Hepatocyte (in vitro differentiated cells): Measurements from ENCODE around the gene SLC25A34. TPM values are rescaled to one million over a fixed set of nuclear protein-coding genes. Genes with fewer than 3 reads are reported as not detected.

Experiments
- DNase-seq: peaks from one replicate; pipeline ENCODE4 v3.0.0-alpha.2; 2016; ENCODE audit warnings: low spot score
- H2AFZ ChIP-seq: fragments of 200-600 bp; sonication (generic); 2 replicates; pipeline ENCODE4 v1.6.0; 2016; ENCODE audit warnings: antibody characterized with exemption, mild to moderate bottlenecking
- H3K27ac ChIP-seq: fragments of 200-600 bp; sonication (generic); 2 replicates; pipeline ENCODE4 v1.5.1; 2016; ENCODE audit warnings: mild to moderate bottlenecking
- H3K27me3 ChIP-seq: fragments of 200-600 bp; sonication (generic); 2 replicates; pipeline ENCODE4 v1.6.1; 2016
- H3K36me3 ChIP-seq: fragments of 200-600 bp; sonication (generic); replicated peaks from 2 replicates; pipeline ENCODE4 v1.5.1; 2016; ENCODE audit warnings: low read depth; ENCODE audit not compliant: insufficient read depth
- H3K4me1 ChIP-seq: fragments of 200-600 bp; sonication (generic); 2 replicates; pipeline ENCODE4 v1.5.1; 2016; ENCODE audit warnings: mild to moderate bottlenecking, moderate library complexity; ENCODE audit not compliant: insufficient read depth
- H3K4me2 ChIP-seq: fragments of 200-600 bp; sonication (generic); 2 replicates; pipeline ENCODE4 v1.6.0; 2016
- H3K4me3 ChIP-seq: fragments of 200-600 bp; sonication (generic); 2 replicates; pipeline ENCODE4 v1.5.1; 2016; ENCODE audit warnings: mild to moderate bottlenecking
- H3K79me2 ChIP-seq: fragments of 200-600 bp; sonication (generic); 2 replicates; pipeline ENCODE4 v1.6.0; 2017; ENCODE audit warnings: mild to moderate bottlenecking
- H3K9me2 ChIP-seq: fragments of 200-600 bp; sonication (generic); replicated peaks from 2 replicates; pipeline ENCODE4 v1.6.0; 2017; ENCODE audit warnings: mild to moderate bottlenecking; ENCODE audit not compliant: insufficient read depth
- H3K9me3 ChIP-seq: fragments of 200-600 bp; sonication (generic); 2 replicates; pipeline ENCODE4 v1.5.1; 2016; ENCODE audit warnings: low read depth, mild to moderate bottlenecking
- H4K20me1 ChIP-seq: fragments of 200-600 bp; sonication (generic); 2 replicates; pipeline ENCODE4 v1.6.0; 2016; ENCODE audit warnings: mild to moderate bottlenecking; ENCODE audit not compliant: insufficient read depth, poor library complexity, severe bottlenecking
- CTCF ChIP-seq: fragments of 200-600 bp; sonication (generic); IDR thresholded peaks from 2 replicates; pipeline ENCODE4 v1.5.1; 2016; ENCODE audit warnings: antibody characterized with exemption, mild to moderate bottlenecking; ENCODE audit not compliant: poor library complexity
- EZH2 ChIP-seq: fragments of 200-600 bp; sonication (generic); IDR thresholded peaks from 2 replicates; pipeline ENCODE4 v1.6.1; 2016; ENCODE audit warnings: antibody characterized with exemption, mild to moderate bottlenecking, borderline replicate concordance
- EZH2phosphoT487 ChIP-seq: fragments of 200-600 bp; sonication (generic); IDR thresholded peaks from one replicate; pipeline ENCODE4 v1.6.1; 2018; ENCODE audit warnings: antibody characterized with exemption, mild to moderate bottlenecking, low read depth, moderate library complexity; ENCODE audit not compliant: unreplicated experiment, severe bottlenecking
- WGBS: methylation state at CpG from one replicate; pipeline ENCODE4 v1.1.6; 2016; ENCODE audit warnings: low lambda C conversion rate; ENCODE audit errors: missing lambda C conversion rate; 5-methylcytosine and 5-hydroxymethylcytosine counted together
- polyA plus RNA-seq: library from polyadenylated mRNA; unstranded; fragments of >200 nt; fragmentation: Nextera tagmentation; extraction: Ambion mirVana; gene quantifications from 2 replicates; pipeline ENCODE4 v1.2.1, GENCODE V29; 2016
- total RNA-seq: library from RNA; depleted of rRNA; stranded (reverse); fragments of >200 nt; gene quantifications from 2 replicates; pipeline ENCODE4 v1.2.3, GENCODE V29; 2014

Gene SLC25A34
- total and polyA plus RNA-seq, 2 experiments from 2014 or later = 0.71 to 0.87 TPM

GRCh38 chr1:15747378-15747777 lies 11.3 kb downstream of the SLC25A34 start:
- no peak for TF ChIP-seq EZH2
- TF ChIP-seq EZH2phosphoT487 = no peak
- TF ChIP-seq CTCF = no peak
- Histone ChIP-seq H3K4me3 (no peak overlapping the region), H3K27me3 (no peaks in the 10 kb centered on the region), H3K27ac (no peak overlapping the region), H3K79me2 (no peaks in the 10 kb centered on the region), H3K36me3 (no peaks in the 10 kb centered on the region), H3K4me2 (no peak overlapping the region), H3K9me2 (no peaks in the 10 kb centered on the region), H2AFZ (no peak overlapping the region), H4K20me1 (no peaks in the 10 kb centered on the region), H3K4me1 (peaks cover 7% of the 10 kb centered on the region), H3K9me3 (no peaks in the 10 kb centered on the region)
- DNase-seq = no peak
- 55% methylated on average over 8 of the region's 8 CpGs for WGBS

DNA sequence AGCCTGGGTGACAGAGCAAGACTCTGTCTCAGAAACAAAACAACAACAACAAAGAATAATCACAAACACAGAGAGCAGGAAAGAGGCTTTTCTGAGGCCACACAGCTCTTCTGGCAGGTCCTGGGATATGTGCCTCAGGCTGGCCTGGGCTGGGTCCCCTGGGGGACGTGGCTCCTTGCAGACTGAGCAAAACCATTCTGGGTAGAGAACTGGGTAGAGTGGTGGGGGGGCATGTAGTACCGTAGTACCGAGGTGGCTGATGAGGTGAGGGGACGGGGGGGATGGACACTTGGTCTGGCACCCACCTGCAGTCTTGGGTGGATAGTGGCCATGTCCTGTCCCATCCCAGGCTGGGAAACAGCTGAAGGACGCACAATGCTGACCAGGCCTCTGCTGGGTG lies 12.2 kb downstream of the SLC25A34 start:
- Histone ChIP-seq H3K4me1 (peaks cover 7% of the 10 kb centered on the region), H3K9me2 (no peaks in the 10 kb centered on the region), H4K20me1 (no peaks in the 10 kb centered on the region), H3K79me2 (no peaks in the 10 kb centered on the region), H3K27me3 (no peaks in the 10 kb centered on the region), H3K4me3 (no peak overlapping the region), H2AFZ (no peak overlapping the region), H3K27ac (no peak overlapping the region), H3K4me2 (no peak overlapping the region), H3K36me3 (no peaks in the 10 kb centered on the region), H3K9me3 (no peaks in the 10 kb centered on the region)
- no peak for DNase-seq
- WGBS = 84% methylated on average over 5 of the region's 5 CpGs
- no peak for TF ChIP-seq CTCF
- TF ChIP-seq EZH2phosphoT487 = no peak
- no peak for TF ChIP-seq EZH2

- H3K4me3 ChIP-seq = no peak overlapping the region
- H3K36me3 ChIP-seq = no peaks in the 10 kb centered on the region
- peaks cover 7% of the 10 kb centered on the region for H3K4me1 ChIP-seq
- H3K9me3 ChIP-seq = no peaks in the 10 kb centered on the region
- no peaks in the 10 kb centered on the region for H3K79me2 ChIP-seq
- H4K20me1 ChIP-seq = no peaks in the 10 kb centered on the region
- WGBS = 79% methylated on average over 10 of the region's 10 CpGs
- no peak overlapping the region for H2AFZ ChIP-seq
- no peak overlapping the region for H3K4me2 ChIP-seq
- DNase-seq = no peak
- H3K9me2 ChIP-seq = no peaks in the 10 kb centered on the region
- H3K27ac ChIP-seq = no peak overlapping the region
- H3K27me3 ChIP-seq = no peaks in the 10 kb centered on the region
- TF ChIP-seq CTCF = no peak
- no peak for TF ChIP-seq EZH2phosphoT487
- no peak for TF ChIP-seq EZH2
Observed at GRCh38 chr1:15748690-15749398, 12.8 kb downstream of the SLC25A34 start.
